CD1c-positive myeloid dendritic cell (primary cell): ENCODE measurements around the gene MYO6.
"Not testable (repeated sequence)": the region's sequence is repeated elsewhere in the genome, so short reads cannot be mapped to it uniquely, and the experiment has no call there.

ENCODE experiments used
- DNase-seq: peaks from one replicate; pipeline ENCODE4 v3.0.0-alpha.2; 2016; ENCODE audit errors: extremely low spot score

The MYO6 gene

DNA sequence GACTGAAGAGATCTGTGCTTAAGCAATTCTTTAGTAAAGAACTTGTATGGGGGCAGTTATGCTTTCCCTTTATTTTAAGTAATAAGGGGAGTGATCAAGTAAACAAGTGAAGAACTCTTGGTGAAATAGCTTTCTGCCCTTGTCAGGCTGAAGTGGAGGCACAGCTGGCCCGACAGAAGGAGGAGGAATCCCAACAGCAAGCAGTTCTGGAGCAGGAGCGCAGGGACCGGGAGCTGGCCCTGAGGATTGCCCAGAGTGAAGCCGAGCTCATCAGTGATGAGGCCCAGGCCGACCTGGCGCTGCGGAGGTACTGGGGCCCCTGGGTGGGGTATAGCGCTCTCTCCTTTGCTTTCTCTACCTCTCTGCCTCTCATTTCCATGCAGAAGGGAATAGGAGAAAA is 143.3 kb downstream of the MYO6 start:
- DNase-seq, result no peak

DNA sequence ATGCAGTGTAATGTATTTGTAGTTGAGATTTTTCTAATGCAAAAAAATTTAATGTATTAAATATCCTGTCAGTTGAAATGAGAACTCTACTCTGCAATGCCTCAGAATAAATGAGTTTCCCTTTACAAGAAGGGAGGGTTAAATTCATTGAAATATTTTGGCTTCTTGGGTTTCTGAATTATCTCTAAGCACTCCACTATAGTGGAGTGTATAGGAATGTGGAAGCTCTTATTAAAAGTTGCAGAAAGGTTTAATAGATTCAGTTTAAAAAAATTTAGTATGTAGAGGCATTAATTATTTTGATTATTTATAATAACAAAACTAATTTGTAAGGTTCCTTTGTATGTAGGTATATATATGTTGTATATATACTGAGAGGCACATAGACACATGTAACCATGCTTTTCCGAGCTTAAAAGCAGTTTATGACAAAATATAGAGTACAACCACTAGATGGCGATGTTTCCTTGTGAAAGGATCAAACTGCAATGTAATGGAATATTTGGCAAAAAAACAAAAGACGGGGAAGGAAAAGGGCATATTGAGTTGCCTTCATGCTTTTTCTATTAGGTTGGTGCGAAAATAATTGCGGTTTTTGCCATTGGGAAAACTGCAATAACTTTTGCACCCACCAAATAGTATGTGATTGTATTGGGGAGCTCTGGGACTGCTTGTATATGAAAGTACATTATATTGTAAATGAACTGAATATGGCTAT is 144.2 kb downstream of the MYO6 start:
- DNase-seq, result peak; percentile 63

DNA sequence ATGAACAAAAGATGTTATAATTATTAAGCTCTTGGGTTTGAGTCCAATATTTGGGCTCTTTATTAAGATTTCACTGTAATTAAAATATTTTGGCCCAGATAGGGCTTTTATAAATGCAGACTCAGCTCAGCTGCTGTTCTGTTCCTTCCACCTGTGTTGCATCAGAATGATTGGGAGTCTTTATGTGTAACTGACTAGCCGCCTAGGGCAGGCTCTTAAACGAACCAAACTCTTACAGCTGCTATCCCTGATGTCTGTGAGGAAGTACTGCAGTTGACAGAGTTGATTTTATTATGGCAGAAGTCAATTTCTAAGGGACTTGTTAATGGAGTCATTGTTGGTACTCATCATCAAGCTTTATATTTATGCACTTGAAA is 144.7 kb downstream of the MYO6 start:
- no peak for DNase-seq

DNA sequence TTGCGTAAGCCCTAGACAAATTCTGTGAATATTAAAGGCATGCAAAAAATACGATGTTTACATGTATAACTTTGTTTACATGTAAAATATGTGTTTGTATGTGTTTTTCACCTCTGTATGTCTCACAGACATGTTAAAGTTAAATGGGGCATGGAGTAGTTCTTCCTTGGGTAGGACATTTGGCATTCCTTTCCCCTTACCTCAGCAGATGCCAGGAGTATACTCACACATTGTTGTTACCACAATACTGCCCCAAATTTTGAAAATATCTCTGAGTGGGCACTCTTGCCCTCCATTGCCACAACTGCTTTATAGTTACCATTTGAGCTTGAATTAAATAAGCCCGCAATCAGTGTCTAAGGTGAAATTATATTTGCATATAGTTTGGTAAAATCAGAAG is 147.5 kb downstream of the MYO6 start:
- no peak for DNase-seq

DNA sequence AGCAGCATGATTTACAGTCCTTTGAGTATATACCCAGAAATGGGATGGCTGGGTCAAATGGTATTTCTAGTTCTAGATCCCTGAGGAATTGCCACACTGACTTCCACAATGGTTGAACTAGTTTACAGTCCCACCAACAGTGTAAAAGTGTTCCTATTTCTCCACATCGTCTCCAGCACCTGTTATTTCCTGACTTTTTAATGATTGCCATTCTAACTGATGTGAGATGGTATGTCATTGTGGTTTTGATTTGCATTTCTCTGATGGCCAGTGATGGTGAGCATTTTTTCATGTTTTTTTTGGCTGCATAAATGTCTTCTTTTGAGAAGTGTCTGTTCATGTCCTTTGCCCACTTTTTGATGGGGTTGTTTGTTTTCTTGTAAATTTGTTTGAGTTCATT is 151.2 kb downstream of the MYO6 start:
- not testable (repeated sequence) for DNase-seq

DNA sequence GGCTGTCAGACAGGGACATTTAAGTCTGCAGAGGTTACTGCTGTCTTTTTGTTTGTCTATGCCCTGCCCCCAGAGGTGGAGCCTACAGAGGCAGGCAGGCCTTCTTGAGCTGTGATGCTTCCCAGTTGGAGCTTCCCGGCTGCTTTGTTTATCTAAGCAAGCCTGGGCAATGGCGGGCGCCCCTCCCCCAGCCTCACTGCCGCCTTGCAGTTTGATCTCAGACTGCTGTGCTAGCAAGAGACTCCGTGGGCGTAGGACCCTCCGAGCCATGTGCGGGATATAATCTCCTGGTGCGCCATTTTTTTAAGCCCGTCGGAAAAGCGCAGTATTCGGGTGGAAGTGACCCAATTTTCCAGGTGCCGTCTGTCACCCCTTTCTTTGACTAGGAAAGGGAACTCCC is 156.1 kb downstream of the MYO6 start:
- DNase-seq, result not testable (repeated sequence)

DNA sequence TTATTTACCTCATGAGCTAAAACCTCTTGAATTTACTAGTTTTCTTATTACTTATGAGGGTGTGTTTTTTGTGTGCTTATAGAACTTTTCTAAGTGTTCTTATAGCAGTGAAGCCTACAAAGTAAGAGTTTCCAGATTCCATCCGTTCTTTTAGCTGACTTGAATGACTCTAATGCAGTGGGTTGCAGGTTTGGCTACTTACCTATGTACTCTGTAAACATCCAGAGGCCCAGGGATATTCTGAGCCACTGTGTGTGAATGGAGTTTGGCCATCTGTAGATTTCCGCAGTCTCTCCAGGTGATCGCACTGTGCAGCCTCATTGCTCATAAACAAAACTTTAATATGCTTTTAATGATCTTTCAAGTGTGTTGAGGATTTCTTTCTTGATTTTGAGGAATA is 157.8 kb downstream of the MYO6 start:
- DNase-seq, result no peak

DNA sequence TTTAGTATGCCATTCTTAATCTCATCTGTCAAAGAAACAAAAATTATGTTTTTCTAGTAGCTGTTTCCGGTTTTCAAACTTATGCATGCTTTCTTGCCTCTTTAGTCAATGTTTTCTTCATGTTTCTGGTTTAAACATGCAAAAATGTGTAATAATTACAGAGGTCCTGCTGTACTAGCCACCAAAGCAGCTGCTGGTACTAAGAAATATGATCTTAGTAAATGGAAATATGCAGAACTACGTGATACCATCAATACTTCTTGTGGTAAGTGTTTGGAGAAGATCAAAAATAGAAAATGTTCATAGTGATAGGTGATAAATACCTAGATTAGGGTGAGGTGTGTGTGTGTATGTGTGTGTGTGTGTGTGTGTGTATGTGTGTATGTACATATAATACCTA is 158.4 kb downstream of the MYO6 start:
- no peak for DNase-seq

DNA sequence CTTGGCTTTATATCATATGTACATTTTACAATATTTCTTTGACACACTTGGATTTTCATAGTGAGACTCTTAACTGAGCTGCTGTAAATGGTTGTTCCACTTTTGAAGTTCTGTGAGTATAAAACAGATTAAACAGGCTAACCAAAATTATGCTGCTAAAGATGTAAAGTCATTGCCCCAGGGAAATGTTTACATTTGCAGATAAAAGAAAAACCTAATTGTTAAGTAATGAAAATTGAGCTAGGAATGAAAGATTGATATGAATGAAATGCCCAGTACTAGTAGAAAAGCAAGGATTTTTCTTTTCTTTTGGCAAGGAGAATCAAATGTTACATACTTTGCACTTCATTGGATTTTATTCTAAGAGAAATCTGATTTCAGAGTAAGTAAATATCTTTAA is 164.0 kb downstream of the MYO6 start:
- DNase-seq, result no peak

DNA sequence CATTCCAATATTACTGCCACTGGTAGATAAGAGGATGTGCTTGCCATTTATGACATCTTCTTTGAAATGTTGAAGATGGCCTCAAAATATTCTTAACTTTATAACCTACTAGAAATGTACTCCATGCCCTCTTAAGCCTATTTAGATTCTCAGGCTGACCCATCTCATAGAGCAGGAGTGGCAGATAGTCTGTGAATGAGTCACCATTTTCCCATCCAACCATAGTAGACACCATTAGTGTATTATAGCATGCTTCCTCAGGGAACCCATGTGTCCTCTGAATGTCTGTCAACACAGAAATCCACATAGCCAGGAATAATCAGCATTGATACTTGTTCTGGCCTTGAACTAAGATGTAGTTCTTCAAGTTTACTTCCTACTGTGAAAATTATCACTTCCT is 173.2 kb downstream of the MYO6 start:
- no peak for DNase-seq

DNA sequence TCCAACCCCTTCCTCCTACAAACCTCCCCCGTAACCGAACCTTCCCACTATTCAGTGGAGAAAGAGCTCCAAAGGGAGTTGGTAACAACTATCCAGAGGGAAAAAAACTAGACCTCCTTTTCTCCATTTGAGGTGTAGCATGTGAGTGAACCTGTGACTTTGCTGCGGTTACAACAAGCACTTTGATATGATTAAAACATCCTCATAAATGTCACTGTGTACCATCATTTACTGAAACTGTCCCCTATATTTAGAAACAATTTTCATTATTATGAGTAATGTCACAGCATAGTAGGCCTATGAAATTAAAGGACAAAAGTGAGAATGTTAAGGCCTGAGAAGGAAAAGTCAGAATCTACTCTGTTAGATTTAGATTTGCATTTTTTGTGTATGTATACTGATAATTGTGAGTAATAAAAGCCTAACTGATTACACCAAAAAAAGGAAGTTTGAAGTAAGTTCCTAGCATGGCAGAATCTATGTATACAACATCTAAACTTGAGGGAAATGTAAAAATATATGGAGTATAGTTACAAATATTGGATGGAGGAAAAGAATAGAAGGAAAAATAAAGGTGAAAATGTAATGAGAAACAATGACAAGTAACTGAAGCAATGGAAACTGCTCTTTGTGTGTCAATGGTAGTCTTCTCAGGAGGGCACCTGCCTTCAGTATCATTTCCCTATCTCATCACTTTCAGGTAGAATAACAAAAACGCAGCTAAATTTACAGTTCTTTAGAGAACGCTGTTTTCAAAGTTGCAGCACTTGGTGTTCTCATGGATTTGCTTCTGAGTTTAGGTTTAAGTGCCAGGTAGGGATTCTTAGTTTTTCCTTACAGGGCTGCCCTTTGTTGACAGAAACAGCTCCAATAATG is 177.5 kb downstream of the MYO6 start:
- no peak for DNase-seq

DNA sequence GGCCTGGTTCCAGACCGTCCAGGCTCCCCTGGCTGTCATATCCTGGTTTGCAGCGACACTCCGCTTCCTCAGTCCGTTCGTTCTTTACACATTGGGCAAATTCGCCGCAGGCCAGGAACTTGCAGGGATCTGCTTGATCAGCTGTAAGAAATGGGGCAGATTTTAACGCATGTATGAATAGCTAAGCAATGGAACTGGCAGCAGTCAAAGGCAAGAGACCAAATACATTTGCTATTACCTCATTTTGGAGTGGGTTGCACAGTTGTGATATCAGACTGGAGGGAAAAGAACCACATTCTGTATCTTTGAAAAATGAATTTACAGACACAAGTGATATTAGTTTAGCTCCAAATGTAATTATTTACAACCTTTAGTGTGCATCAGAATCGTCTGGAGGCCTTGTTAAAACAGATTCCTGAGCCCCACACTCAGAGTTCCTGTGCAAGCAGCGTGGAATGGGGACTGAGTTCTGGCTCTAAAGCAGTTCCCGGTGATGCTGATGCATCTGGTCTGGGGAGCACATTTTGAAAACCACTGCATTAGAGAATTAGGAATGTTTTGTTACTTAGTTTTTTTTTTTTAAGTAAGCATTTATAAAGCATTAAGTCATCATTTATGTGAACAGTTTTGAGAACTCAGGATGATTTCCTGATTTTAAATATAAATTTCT is 182.1 kb downstream of the MYO6 start:
- no peak for DNase-seq

DNA sequence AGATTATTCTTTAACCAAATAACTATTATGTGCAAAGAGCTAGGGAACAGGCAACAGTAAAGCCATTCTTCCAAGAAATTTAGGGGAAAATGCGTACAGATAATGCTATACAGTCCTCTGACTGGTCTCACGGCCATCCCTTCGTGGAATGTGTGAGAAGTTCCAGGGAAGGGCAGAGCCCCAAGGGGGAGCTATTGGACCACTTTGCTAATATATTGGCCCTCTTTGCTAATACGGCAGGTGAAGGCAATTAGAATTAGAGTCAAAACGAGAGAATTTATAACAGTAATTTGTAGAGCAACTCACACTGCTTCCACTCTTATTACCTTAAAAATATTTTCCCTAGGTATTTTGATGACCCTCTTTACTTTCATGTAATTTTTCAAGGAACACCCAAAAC is 183.0 kb downstream of the MYO6 start:
- no peak for DNase-seq

DNA sequence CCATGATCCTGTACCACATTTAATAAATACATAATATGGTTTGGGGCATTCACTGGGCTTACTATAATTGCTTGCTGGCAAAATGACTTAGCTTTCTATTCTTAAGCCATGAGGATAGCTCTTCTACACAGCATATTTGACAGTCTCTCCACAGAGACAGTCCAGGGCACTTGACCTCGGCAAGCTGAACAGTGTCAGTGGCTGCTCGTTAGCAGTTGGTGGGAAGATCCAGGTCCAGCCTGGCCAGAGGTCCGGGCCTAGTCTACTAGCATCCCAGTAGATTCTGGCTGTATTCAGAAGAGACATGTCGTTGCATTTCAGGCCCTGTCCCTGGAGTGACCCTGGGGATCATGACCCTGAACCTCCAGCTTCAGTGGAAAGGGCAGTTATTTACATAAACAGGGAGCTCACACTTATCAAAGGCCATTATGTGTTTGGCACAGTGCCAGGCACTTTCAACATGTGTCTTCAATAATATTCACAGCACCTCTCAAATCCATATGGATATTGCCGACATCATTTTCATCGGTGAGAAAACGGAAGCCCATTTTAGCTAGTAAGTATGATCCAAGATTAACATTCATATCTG is 184.4 kb downstream of the MYO6 start:
- DNase-seq, result no peak

DNA sequence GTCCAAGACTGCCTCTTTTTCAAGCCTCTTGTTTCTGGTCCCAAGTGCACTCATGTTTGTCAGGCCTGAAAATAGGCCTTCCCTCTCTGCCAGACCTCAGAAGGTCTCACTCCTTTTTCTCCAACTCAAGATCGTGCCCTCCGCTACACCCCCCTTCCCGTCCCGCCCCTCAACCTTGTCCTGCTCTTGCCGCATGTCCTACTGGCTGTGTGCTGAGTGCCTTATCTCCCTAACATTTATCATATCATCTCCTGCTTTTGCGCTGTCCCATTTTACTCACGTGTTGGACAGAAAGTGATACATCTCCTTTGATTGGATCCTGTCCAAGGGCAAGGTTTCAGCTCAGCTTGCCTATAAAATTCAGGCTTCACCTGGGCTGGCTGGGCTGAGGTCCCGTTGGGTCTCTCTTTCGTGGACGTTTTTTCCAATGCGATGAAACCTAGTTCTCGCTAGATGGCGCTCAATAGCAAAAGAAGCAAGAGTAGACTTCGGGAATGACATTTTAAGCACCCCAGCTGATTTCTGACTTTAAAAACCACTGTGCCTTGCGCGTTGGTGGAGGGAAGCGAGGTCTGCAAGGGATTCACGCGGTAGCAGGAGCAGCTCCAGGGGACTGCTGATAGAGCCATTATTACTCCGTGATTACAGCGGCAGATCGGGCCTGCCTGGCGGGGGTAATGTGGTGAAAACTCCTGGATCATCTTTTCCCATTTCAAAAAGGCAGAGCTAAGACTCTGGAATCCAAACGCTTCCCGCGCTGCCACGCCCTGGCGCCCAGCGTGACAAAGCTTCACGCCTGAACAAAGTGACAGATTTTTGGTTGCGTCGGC is 185.8 kb downstream of the MYO6 start:
- peak; percentile 56 for DNase-seq

DNA sequence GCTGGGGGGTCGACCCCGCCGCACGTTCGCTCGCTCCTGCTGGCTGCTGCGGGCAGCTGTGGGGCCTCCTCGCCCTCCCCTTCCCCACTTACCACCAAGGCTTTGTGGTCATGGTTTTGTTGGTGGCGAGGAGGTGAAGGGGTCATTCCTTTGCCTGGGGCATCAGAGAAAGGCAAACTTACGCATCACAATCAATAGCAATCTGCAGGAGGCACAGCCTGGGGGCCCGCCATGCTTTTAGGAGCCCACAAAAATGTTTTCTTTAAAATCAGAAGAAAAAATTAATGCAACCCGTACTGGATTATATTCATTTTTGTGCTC is 186.4 kb downstream of the MYO6 start:
- DNase-seq, result no peak

DNA sequence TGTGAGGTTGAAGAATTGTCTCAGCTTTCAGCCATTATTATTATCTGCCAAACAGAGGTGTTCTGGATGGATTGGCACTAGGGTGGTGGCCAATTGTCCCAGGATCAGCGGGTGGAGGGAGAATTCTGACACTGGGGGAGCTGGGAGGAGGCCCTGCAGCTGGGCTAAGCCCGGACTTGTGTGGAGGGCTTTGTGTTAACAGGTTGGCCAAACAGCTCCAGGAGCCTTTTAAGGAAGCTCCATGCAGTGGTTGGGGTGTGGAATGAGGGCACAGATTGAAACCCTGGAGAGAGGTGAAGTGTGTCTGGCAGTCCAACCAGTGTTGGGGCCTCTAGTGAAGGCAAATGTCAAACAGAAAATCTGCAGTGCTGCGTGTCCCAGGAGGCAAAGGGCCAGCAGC is 187.6 kb downstream of the MYO6 start:
- DNase-seq, result no peak

DNA sequence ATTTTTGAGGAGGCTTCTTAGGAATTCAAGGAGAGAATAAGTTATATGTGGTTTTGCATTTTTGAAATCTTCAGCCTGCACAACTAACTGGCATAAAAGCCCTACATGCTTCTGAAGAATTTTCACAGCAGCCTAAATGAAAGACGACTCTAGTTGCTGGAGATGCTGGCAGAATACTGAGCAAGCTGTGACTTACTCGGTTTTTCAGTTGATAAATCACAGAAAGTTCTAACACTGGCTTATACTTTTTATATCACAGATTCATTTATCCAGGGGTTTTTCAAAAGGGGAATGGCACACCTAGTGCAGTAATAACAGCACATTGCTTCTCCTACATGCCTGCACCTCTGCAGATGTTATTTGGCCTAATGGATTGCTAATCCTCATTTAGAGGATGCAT is 188.8 kb downstream of the MYO6 start:
- no peak for DNase-seq

DNA sequence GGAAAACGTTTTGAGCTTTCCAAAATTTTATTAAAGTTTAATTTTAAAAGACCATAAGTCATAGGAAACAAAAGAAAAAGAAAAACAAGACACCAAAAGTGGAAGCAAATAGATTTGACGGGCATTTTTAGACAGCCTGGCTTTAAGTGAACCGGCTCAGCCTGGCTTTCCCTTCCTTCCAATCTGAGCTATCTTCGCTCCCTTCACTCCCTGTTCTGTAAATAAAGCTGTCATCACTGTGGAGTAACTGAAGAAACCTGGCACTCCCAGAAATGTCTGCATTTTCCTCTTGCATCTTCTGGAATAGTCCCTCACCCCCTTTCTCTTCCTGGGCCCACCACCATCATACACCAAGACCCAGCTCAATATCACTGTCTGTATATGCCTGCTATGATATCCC is 191.5 kb downstream of the MYO6 start:
- DNase-seq, result no peak

DNA sequence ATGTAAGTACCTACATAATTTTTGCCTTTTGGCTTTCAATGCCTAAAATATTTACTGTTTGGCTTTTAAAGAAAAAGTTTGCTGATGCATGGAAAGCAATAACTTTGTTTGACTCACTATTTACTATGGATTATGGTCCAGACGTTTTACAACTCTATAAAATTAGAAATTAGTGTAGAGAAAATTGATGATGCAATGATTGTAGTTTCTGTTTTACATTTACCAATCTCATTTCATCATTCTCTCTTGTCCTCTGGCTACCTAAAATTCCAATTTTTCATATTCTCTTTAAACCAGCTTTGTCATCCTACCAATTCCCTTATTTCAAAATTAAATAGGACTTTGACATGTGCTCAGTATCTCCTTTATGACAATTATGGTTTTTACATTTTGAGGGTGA is 192.5 kb downstream of the MYO6 start:
- no peak for DNase-seq

DNA sequence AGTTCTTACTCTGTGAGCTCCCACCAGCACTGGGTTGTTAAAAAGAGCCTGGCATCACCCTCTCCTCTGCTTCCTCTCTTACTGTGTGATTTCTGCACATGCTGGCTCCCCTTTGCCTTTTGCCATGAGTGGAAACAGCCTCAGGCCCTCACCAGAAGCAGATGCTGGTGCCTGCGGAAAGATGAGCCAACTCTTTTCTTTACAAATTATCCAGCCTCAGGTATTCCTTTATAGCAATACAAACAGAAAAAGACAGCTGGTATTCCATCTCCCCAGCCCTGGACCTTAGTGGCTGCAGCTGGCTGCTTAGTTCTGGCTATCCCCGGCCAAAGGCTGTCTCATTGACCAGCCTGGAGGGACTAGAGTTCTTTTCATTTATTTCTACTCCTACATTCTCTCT is 194.3 kb downstream of the MYO6 start:
- DNase-seq, result no peak
